Right renal cortex interstitium (tissue), 3 donors: ENCODE data around the gene ACAD9. TPM values are rescaled to one million over a fixed set of nuclear protein-coding genes. Genes with fewer than 3 reads are reported as not detected.
"Not testable (repeated sequence)": the region's sequence is repeated elsewhere in the genome, so short reads cannot be mapped to it uniquely, and the experiment has no call there.

Experiments
- DNase-seq, 3 donors: peaks; one replicate each; pipeline ENCODE4 v3.0.0-alpha.2; 2013; ENCODE audit warnings: low read depth in 3 of 3, low spot score in 2 of 3
- polyA plus RNA-seq, 3 donors: library from polyadenylated mRNA; unstranded; fragments of 120-200 nt; gene quantifications; one replicate each; pipeline ENCODE4 v1.2.1, GENCODE V29; 2013; ENCODE audit not compliant: insufficient read length in 3 of 3

ACAD9 gene
- polyA plus RNA-seq, 3 donors = 28.4 to 35.7 (median 34.5) TPM

DNA sequence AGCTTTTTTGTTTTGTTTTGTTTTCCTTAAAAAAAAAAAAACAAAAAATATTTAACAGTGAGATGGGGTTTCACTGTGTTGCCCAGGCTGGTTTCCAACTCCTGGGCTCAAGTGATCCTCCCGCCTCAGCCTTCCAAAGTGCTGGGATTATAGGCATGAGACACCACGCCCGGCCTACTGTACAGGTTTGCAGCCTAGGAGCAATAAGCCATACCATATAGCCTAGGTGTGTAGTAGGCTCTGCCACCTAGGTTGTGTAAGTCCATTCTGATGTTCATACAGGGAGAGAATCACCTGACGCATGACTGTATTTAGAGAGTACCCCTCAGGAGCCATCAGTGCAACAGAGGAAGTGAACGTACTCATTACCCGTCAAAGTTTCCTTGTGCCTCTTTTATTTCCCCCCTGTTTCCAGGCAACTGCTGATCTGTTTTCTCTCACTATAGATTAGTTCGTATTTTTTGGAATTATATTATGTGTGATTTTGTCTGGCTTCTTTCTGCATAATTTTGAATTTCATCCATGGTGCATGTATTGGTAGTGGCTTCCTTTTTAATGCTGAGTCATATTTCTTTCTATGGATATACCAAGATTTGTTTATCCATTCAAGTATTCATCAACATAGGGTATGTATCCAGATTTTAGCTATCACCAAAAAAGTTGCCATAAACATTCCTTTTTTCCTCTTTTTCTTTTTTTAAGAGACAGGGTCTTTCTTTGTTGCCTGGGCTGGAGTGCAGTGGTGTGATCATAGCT lies 9.9 kb downstream of the ACAD9 start:
- no peak for DNase-seq

- no peak for DNase-seq
Observed at GRCh38 chr3:128895843-128896697, 16.6 kb downstream of the ACAD9 start.

DNA sequence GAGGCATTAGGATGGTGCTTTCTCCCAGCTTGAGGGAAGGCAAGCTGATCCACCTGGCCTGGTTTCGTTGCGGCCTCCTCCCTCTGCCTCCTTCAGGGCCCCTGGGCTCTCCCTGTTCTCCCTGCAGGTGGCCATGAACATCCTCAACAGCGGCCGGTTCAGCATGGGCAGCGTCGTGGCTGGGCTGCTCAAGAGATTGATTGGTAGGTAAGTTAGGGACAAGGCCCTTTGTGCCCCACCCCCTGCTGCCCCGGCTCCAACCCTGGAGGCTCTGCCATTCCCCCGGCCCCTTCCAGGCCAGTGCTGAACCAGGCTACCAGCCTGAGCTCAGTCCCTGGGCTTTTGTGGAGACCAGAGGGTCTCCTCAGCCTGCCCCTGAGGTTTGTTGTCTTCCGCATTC lies 23.0 kb downstream of the ACAD9 start:
- DNase-seq = no peak

GRCh38 chr3:128903501-128903900 lies 24.1 kb downstream of the ACAD9 start:
- no peak for DNase-seq

- DNase-seq = no peak
Observed at GRCh38 chr3:128906031-128906803, 26.8 kb downstream of the ACAD9 start.

GRCh38 chr3:128906804-128907525 lies 27.5 kb downstream of the ACAD9 start:
- DNase-seq = no peak

- no peak for DNase-seq
Observed at GRCh38 chr3:128907706-128908445, 28.5 kb downstream of the ACAD9 start.

DNA sequence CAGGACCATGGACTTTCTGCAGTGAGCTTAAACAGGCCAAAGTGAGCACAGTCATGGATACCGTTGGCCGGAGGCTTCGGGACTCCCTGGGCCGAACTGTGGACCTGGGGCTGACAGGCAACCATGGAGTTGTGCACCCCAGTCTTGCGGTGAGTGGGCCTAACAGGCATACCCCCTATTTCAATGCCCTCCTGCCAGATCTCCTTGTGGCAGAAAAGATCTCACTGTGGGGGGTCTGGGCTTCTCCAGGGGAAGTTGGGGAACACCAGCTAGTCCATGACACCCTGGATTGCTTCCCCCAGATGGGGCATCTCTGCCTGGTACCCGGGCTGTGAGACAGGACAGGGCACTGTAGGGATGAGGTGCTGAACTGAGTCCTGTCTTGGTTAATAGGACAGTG lies 29.5 kb downstream of the ACAD9 start:
- DNase-seq = no peak

GRCh38 chr3:128910006-128910405 lies 30.6 kb downstream of the ACAD9 start:
- no peak for DNase-seq

GRCh38 chr3:128911911-128912310 lies 32.5 kb downstream of the ACAD9 start:
- DNase-seq = no peak

- no peak for DNase-seq
Observed at GRCh38 chr3:128914966-128915645, 35.7 kb downstream of the ACAD9 start.

DNA sequence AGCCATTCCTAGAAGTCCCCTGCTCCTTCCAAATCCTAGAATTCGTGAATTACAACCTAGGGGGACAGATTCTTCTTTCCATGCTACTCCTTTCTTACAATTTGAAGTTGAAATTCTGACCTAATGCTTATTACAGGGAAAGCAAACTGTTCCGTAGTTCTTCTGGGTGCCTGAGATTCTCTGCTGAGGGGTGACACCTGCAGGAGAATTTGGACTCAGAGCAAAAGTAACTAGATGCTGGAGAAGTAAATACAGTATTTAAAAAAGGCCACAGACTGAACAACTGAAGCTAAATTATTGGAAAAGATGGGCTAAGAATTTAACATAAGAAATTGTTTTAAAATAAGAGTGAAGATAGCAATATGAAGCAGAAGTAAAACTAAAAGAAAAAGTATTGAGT lies 37.9 kb downstream of the ACAD9 start:
- no peak for DNase-seq

- DNase-seq = no peak
Observed at GRCh38 chr3:128919988-128920387, 40.6 kb downstream of the ACAD9 start.

DNA sequence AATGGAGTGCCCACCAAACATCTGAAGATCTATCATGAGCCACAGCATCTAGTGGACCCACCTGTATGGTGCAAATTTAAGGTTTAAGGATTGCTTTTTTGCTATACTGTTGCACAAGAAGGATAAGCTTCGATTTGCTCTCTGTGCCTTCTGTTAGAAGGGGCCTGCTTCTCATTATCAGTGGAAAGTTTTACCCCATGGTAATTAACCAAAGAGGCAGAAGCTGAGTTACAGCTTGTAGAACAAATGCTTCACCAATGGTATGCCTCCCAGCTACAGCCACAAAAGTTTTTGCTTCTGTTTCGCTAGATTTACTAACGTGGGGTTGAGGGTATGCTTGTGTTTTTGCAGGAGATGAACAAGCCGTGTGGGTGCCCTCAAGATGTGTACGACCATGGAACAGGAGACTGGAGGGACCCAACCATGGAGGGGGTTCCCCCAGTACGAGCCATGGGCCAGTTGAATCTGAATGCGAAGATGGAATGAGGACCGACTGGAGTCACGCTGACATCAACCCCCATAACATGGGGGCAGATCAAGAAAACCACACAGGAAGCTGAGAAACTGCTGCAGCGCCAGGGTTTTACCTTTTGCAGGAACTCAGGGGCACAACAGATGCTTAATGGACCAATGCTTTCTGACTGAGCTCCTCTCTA lies 43.5 kb downstream of the ACAD9 start:
- no peak for DNase-seq

DNA sequence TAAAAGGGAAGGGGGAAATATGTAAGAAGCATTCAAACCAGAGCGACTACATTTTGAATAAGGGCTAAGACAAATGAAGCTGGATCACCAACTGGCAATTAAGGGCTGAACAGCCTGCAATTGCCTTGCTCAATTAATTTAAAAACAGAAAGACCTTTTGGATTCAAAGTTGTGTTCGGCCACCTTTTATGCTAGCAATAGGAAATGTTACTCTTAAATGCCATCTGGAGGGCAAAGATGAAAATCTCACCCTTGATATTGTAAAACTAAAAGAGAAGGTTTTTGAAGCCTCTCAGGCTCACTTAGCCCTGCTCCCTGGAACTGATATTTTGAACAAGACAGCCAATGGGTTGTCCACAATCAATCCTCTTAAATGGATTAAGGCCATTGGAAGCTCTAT lies 44.2 kb downstream of the ACAD9 start:
- no peak for DNase-seq

GRCh38 chr3:128923986-128924385 lies 44.6 kb downstream of the ACAD9 start:
- not testable (repeated sequence) for DNase-seq

GRCh38 chr3:128929364-128929763 lies 49.9 kb downstream of the ACAD9 start:
- no peak for DNase-seq

GRCh38 chr3:128931046-128931445 lies 51.6 kb downstream of the ACAD9 start:
- no peak for DNase-seq
